Measurements from ENCODE around the gene CCND2. TPM values are rescaled to one million over a fixed set of nuclear protein-coding genes. Genes with fewer than 3 reads are reported as not detected.

Gene CCND2
- polyA plus RNA-seq, 1 donor from 2014 or later = 16.9 TPM

GRCh38 chr12:4245446-4245845 is 28.1 kb upstream of the CCND2 start:
- no peaks in the 10 kb centered on the region for H3F3A ChIP-seq (ENCODE audit: insufficient read depth, low read length, poor library complexity, severe bottlenecking)
- H3K9ac ChIP-seq (ENCODE audit: low read length) = no peak overlapping the region
- H3K4me3 ChIP-seq (ENCODE audit: low read length) = no peak overlapping the region
- no peaks in the 10 kb centered on the region for H3K27me3 ChIP-seq (ENCODE audit: insufficient read depth, low read depth, low read length)
- H3K27ac ChIP-seq (ENCODE audit: low read length) = no peak overlapping the region
- H2AFZ ChIP-seq (ENCODE audit: low read depth, low read length) = no peak overlapping the region
- H3K79me2 ChIP-seq (replicated peaks; ENCODE audit: insufficient read depth, low read length) = no peaks in the 10 kb centered on the region
- H4K20me1 ChIP-seq (ENCODE audit: insufficient read depth) = no peaks in the 10 kb centered on the region
- no peaks in the 10 kb centered on the region for H3K9me2 ChIP-seq (ENCODE audit: insufficient read depth, low read length)
- no peaks in the 10 kb centered on the region for H3K9me3 ChIP-seq (ENCODE audit: low read length)
- TF ChIP-seq MXI1 (conservative IDR thresholded peaks at IDR 0.05; ENCODE audit: poor library complexity, severe bottlenecking) = no peak
- TF ChIP-seq TAF1 (IDR thresholded peaks at IDR 0.05; ENCODE audit: low read depth) = no peak
- no peak for TF ChIP-seq POLR2AphosphoS5 (IDR thresholded peaks at IDR 0.05)
- no peak for TF ChIP-seq EP300 (conservative IDR thresholded peaks at IDR 0.05; ENCODE audit: poor library complexity, severe bottlenecking)
- TF ChIP-seq RAD21 (conservative IDR thresholded peaks at IDR 0.05) = no peak
- no peak for TF ChIP-seq EZH2 (IDR thresholded peaks at IDR 0.05; ENCODE audit: borderline replicate concordance, insufficient read depth, low read length, poor library complexity, severe bottlenecking)
- TF ChIP-seq REST (IDR thresholded peaks at IDR 0.05; ENCODE audit: borderline replicate concordance) = no peak
- no peak for TF ChIP-seq SMC3 (conservative IDR thresholded peaks at IDR 0.05; ENCODE audit: poor library complexity)
- TF ChIP-seq CTCF (IDR thresholded peaks at IDR 0.05; ENCODE audit: poor library complexity, severe bottlenecking) = no peak
- H3K36me3 ChIP-seq (ENCODE audit: insufficient read depth, low read length) = no peaks in the 10 kb centered on the region
- H3K4me2 ChIP-seq (ENCODE audit: low read length) = no peak overlapping the region

GRCh38 chr12:4246116-4246515 is 27.4 kb upstream of the CCND2 start:
- H3K79me2 ChIP-seq (replicated peaks; ENCODE audit: insufficient read depth, low read length) = no peaks in the 10 kb centered on the region
- no peaks in the 10 kb centered on the region for H4K20me1 ChIP-seq (ENCODE audit: insufficient read depth)
- H3K9ac ChIP-seq (ENCODE audit: low read length) = no peak overlapping the region
- TF ChIP-seq SMC3 (conservative IDR thresholded peaks at IDR 0.05; ENCODE audit: poor library complexity) (no peak), EZH2 (IDR thresholded peaks at IDR 0.05; ENCODE audit: borderline replicate concordance, insufficient read depth, low read length, poor library complexity, severe bottlenecking) (no peak), TAF1 (IDR thresholded peaks at IDR 0.05; ENCODE audit: low read depth) (no peak), REST (IDR thresholded peaks at IDR 0.05; ENCODE audit: borderline replicate concordance) (no peak), RAD21 (conservative IDR thresholded peaks at IDR 0.05) (no peak), EP300 (conservative IDR thresholded peaks at IDR 0.05; ENCODE audit: poor library complexity, severe bottlenecking) (no peak), POLR2AphosphoS5 (IDR thresholded peaks at IDR 0.05) (no peak), CTCF (IDR thresholded peaks at IDR 0.05; ENCODE audit: poor library complexity, severe bottlenecking) (no peak)
- H2AFZ ChIP-seq (ENCODE audit: low read depth, low read length) = no peak overlapping the region
- H3K4me3 ChIP-seq (ENCODE audit: low read length) = no peak overlapping the region
- no peaks in the 10 kb centered on the region for H3K9me3 ChIP-seq (ENCODE audit: low read length)
- no peaks in the 10 kb centered on the region for H3K36me3 ChIP-seq (ENCODE audit: insufficient read depth, low read length)
- H3K4me2 ChIP-seq (ENCODE audit: low read length) = no peak overlapping the region
- H3K27me3 ChIP-seq (ENCODE audit: insufficient read depth, low read depth, low read length) = no peaks in the 10 kb centered on the region
- no peaks in the 10 kb centered on the region for H3K9me2 ChIP-seq (ENCODE audit: insufficient read depth, low read length)
- no peaks in the 10 kb centered on the region for H3F3A ChIP-seq (ENCODE audit: insufficient read depth, low read length, poor library complexity, severe bottlenecking)
- H3K27ac ChIP-seq (ENCODE audit: low read length) = no peak overlapping the region

All from neural cell (in vitro differentiated cells).